H4 (cell line): ENCODE measurements around the gene HPCAL1. TPM values are rescaled to one million over a fixed set of nuclear protein-coding genes. Genes with fewer than 3 reads are reported as not detected.

Experiments used
- DNase-seq: peaks from one replicate; pipeline ENCODE4 v3.0.0-alpha.2; 2015; ENCODE audit warnings: low spot score
- total RNA-seq: library from RNA; depleted of rRNA; stranded (reverse); fragments of >200 nt; shearing (Covaris generic); gene quantifications from 2 replicates; pipeline ENCODE4 v1.2.3, GENCODE V29; 2014

Gene HPCAL1
- total RNA-seq, 1 experiment from 2014 or later, result 50.8 TPM

DNA sequence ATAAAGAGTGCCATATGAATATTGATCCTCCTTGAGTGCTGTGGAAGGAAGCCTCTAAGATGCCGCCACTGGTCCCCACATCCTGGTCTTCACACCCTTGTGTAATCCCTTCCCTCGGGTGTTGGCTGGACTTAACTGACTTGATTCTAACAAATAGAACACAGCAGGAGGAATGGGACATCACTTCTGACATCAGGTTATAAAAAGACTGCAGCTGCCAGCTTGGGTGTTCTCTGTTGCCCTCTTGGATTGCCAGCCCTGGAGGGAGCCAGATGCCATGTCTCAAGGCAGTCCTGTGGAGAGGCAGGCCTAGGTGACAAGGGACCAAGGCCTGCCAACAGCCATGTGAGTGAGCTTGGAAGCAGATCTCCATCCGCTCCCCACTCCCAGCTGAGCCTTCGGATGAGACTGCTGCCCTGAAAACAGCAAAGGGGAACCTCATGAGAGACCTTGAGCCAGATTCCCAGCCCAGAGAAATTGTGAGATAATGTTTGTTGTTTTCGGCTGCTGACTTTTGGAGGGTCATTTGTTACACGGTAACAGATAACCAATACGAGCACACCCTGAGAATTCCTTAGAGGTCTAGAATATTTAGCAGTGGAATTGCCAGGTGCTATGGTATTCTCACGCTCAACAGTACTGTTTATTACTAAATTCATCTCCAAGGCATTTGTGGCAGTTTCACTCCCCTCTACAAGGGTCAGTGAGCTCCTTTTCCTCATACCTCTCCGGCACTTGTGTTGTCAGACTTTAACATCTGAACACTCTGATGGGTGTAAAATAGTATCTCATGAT is 32.5 kb downstream of the HPCAL1 start:
- DNase-seq, result no peak

DNA sequence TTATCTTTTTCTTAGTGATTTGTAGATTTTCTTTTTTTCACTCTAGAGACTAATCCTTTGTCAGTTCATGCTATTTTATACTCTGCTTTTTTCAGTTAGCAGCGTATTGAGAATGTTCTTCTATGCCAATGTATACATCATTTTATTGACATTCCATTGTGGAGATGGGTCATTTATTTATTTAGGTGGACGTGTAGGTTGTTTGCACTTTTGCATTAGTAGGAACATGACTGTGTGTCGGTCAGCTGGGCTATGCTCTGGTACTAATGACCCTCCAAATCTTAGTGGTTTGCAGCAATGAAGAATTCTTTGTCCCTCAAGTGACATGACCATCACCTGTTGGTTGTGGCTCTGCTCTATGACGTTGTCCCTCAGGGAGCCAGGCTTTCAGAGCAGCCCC is 33.6 kb downstream of the HPCAL1 start:
- DNase-seq, result no peak

DNA sequence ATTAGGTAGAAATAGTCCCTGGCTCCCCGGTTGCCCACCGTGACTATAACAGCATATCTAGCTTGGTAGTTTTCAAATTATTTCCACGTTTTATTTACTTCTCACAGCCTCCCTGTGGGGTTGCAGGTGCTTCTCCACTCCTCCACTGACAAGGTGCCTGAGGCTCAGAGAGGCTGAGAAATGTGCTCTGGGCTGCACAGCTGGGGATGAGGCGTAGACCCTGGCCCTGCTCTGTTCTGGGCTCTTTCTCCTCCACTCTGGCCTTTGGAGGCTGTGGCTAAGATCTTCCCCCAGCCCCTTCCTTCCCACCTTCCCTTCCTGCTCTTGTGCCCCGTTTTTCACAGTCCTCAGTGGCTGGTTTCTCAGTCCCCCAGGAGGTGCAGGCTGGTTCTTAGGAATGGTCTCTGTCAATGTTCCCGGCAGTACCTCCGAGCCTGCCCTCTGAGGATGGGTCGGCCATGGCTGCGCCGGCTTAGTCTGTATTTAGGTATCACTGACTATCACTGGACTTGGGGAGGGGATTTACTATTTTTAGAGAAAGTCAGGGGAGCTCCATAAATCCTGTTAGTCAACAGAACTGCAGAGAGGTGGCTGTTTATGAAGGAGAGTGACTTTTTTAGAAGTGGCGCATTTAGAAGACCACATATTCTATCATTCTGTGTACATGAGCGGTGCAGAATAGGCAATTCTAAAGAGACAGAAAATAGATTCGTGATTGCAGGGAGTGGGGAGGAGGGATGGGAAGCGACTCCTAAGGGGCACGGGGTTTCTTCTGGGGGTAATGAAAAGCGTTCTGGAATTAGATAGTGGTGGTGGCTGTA is 35.0 kb downstream of the HPCAL1 start:
- no peak for DNase-seq

DNA sequence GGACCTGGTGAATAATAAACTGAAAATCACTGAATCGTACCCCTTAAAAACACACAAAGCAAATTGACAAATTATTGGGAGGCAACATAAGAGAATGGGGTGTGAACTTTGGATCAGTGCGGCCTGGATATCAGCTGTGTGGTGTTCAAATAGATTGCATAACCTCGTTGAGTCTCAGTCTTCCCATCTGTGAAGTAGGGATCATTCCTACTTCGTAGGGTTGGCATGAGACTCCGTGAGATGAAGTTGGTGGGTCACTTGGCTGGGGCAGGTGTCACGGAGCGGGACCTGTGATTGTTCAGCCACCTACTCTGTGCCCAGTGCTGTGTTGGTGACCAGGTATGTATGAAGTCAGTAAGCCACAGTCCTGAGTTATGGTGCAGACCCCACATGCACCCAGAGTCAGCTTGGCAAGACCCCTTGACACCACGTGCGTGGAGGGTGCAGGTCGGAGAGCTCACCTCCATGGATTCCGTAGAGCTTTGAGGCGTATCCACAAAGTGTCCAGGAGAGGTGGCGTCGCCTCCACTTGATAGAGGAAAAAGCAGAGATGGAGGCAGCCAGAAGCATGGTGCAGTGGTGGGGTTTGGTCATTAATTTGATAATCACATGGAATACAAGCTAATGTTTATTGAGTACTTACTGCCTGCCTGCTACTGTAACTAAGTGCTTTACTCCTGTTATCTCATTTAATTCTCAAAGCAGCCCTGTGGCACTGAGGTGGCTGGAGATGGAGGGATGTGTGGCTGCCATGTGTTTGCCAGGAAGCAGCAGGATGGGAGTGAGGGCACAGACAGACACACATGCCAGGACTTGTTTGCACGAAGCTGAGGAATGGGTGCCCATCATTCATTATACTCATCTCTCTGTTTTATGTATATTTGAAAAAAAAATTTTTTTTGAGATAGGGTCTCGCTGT is 35.8 kb downstream of the HPCAL1 start:
- DNase-seq, result no peak

DNA sequence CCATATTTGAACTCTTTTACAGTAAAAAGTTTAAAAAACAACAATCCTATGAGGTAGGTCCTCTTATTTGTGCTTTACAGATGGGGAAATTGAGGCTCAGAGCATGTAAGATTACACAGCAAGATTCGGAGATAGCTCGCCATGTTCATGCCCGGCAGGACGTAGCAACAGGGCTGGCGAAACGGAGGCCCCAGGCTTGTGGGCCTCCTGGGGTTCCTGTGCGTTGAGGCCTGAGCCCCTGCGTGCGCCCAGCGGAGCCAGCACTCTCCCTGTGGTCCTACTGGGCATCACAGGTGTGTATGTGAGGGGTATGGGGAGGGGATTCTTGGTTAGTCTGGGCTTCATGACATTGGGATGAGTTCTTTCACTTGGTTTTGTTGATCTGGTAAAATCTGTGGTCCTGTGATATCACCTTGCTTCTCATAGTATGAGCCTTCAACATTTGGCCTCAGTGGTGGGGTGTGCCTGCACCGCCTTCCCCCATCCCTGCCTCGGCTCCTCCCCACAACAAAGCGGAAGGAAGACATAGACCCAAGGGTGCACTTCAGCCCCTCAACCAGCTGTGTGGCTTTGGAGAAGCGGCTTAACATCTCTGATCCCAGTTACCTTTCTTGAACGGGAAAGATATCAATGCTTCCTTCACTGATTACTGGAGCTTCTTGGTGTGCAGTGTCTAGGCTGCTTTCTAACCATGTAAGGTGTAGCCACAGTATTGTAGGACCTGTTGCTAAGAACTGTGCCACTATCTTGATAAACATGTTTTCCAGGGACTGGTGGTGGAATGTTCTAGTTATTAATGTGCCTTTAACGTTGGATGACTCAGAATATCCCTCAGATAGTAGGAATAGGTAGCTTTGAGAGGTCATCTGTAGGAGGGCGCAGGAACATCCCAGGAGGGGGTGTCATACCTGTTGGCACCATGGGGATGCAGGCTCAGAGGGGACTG is 37.2 kb downstream of the HPCAL1 start:
- no peak for DNase-seq

DNA sequence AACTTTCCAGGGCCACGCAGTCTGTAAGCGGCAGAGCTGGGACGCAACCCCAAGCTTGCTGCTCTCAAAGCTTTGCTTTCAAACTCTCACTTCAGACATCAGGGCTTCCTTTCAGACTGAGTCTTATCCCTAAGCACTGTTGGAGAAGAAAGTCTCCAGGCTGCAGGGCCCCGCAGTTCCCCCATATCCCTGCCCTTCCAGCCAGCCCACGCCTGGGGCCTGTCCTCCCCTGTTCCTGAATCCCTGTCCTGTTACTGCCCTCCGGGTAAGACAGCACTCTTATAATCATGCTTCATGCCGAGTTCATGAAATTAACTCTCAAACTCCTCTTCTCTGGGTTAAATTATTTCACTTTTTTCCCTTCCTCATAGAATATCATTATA is 37.9 kb downstream of the HPCAL1 start:
- no peak for DNase-seq

DNA sequence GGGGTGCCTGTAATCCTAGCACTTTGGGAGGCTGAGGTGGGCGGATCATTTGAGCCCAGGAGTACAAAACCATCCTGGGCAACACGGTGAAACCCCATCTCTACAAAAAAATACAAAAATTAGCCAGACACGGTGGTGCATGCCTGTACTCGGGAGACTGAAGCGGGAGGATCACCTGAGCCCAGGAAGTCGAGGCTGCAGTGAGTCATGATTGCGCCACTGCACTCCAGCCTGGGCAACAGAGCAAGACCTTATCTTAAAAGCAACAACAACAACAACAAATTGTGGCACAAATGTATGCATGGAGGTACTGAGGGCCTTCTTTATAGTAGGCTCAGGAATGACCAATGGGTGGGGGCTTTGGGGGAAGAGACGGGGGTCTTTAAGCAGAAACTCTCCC is 38.5 kb downstream of the HPCAL1 start:
- no peak for DNase-seq

DNA sequence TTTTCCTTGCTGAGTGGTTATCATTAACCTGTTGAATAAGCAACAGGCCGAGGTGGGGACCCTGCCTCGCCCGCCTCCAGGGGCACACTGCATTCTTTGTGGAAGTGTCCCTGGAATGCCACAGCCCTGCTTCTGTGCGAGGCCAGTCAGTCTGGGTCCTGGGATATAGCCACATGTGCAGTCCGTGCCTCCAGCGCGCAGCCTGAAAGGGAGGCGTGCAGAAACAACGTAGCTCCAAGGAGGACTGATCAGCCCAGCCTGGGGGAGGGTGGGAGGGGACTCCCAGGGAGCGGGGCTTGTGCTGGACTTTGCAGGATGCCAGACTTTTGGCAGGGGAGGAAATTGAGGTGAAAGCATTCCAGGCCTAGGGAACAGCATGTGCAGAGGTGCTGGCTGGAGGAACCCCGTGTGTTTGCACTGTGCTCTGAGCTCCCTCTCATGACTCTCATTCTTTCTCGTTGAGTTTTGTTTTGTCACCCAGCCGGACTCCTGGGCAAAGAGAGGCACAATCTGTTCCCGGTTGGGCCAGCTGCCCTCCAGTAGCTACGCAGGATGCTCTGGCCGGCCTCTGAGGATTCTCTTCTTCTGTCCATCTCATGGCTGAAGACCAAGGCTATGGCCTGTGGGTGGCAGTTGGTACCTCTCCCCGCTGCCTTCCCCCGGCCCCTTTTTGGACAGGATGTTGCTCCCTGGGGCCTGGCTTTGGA is 39.7 kb downstream of the HPCAL1 start:
- no peak for DNase-seq

DNA sequence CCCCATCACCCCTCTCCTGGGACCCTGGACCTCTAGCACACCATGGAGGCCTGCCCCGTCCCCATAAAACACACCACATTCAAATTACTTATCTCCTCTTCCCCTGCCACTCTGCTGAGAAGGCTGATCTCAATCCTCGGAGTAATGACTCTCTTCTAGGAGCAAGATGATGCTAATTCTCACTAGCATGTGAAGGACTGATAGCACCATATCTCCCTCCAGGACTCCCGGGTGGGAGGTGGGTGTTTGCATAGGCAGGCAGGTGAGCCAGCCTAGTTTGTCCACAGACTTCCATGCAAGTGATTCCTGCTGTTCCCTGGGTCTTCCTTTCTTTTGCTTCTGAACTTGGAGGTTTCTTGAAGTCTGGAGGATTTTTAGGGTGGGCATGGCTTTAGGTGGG is 40.5 kb downstream of the HPCAL1 start:
- no peak for DNase-seq

DNA sequence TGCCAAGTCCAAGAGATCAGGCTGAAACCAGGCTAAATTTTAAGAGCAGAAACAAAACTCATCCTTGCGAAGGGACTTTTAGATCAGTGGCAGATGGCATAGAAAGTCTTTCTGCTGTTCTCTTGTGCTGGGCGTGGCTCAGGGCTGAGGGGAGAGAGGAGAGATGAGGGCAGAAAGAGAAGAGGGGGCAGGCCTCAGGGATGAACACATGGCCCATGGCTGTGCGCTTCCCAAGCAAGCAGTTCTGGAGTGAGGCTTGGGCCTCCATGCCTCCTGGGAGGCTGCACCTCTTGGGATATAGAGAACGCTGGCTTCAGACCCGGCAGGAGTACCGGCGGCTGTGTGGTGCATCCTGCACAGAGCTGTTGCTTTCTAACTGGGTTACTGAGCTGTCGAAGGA is 41.0 kb downstream of the HPCAL1 start:
- no peak for DNase-seq

DNA sequence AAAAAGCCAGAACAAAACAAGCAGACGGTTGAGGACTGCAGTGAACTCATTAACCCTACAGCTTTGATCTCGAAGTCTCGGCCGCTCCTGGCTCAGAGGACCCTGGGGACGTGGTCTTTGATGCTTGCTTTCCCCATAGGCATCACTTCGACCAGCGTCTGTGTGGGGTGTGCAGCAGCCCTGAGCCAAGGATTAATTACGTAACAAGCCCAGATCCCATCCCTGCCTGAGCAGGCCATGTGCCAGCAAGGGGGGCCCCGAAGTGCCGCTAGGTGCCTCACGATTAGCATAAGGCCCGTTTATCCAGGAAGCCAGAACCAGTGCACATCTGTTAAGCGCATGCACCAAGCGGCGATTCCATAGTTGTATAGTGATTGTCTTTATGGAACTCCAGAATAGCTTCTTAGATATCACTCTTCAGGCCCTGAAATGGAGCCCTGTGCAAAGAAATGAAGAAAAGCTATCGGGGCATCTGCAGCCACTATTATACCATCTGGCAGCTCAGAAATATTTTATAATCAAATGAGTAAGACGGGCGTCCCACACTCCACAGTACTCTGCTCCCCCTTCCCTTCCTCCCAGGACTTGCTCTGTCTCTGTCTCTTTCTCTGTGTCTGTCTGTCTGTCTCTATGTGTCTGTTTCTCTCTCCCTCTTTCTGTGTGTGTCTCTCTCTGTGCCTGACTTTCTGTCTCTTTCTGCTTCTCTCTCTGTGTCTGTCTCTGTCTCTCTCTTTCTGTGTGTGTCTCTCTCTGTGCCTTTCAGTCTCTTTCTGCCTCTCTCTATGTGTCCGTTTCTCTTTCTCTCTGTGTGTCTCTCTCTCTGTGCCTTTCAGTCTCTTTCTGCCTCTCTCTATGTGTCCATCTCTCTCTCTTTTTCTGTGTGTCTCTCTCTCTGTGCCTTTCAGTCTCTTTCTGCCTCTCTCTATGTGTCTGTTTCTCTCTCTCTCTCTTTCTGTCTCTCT is 41.7 kb downstream of the HPCAL1 start:
- DNase-seq, result no peak

DNA sequence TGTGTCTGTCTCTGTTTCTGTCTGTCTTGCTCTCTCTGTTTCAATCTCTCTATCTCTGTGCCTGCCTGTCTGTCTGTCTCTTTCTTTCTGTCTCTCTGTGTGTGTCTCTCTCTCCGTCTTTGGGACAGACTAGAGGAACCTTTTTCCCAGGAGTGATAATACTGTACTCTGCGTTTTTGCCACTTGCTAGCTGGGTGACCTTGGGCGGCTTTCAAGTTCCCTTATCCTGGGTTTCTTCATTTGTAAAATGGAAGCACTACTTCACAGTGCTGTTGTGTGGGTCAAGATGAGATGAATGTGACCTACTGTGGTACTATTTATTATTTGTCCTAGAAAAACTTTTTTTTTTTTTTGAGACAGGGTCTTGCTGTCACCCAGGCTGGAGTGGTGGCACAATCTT is 42.4 kb downstream of the HPCAL1 start:
- DNase-seq, result no peak

DNA sequence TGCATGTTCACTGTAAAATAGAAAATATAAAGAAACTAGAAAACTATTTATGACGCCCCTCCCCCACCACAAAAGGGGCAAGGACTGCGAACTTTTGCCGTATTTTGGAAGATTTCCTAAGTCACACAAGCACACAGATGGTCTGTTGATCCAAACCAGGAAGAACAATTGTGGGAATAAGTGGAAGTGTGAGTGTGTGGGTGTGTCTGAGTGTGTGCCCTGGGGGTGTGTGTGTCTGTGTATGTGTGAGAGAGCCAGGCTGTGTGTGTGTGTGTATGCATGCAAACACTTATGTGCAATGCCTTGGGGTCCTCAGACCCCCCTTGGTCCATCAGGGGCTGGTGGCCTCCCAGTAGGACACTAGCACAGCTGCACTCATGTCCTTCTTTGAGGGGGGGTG is 43.1 kb downstream of the HPCAL1 start:
- no peak for DNase-seq

DNA sequence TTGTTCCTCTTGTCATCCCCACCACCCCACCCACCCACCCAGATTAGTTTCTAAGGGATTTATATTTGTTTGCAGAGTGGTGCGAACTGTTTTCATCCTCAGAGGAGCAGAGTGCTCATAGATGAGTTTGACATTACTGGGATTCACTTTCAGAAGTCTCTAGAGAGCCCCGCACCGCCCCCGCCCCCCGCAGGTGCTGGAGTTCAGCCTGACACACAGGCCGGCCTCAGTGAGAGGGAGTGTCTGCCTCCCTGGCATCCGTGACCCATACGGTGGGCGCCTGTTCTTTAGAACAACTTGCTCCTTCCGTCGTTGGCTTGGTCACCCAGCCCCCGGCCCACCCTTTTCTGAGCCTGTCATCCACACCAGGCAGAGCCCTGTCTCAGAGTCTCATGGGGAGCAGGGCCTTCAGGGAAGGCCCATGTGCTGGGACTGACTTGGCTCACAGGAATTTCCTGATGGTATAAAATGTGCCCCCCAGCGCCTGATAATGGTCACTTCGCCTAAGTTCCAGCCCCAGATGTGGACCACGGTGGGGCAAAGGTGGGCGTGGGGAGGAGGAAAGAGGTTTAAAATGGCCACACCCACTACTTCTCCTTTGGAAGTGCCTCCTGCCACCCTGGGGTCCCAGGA is 44.3 kb downstream of the HPCAL1 start:
- no peak for DNase-seq

DNA sequence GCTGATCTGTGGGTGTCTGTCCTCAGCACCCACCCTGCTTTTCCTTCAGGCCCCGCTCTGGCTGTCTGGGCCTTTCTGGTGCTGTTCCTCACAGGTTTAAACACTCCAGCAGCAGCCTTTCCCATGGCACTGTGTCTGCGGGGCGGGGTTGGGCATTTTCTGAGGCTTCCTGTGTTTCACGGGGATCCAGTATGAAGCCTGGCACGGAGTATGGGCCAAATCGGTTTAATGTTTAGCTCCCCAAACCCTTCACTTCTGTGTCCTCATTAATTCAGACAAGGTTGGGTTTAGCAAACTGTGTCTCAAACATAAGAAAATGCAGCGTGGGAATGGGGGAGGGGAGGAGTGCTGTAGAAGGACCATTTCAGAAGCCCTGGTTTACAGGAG is 44.9 kb downstream of the HPCAL1 start:
- DNase-seq, result no peak

DNA sequence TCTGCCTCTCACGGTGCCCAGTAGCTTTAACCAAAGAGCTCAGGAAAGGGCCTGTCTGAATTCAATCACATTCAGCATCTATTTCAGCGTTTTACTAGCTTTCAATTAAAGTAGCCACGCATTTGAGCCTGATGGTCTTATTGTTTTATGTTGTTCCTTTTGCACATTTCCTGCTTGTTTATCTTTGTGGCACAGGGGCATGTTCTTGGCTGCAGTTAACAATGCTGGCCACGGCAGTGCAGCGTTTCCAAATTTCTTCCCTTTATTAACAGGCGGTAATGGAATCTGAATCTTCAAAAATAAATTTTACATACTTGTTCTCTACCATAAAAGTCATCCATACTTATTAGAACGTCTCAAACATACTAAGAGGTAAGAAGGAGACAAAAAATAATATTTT is 46.2 kb downstream of the HPCAL1 start:
- DNase-seq, result no peak

DNA sequence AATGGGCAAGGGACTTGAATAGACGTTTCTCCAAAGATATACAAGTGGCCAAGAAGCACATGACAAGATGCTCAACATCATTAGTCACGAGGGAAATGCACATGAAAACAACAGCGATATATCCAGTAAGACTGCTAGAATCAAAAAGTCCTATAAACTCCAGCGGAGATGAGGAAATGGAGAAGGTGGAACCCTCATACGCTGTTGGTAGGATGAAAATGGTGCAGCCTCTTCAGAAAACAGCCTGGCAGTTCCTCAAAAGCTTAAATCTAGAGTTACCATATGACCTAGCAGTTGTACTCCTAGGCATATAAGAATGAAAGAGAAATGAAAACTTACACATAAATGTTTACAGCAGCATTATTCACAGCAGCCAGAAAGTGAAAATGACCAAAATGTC is 48.1 kb downstream of the HPCAL1 start:
- DNase-seq, result no peak

DNA sequence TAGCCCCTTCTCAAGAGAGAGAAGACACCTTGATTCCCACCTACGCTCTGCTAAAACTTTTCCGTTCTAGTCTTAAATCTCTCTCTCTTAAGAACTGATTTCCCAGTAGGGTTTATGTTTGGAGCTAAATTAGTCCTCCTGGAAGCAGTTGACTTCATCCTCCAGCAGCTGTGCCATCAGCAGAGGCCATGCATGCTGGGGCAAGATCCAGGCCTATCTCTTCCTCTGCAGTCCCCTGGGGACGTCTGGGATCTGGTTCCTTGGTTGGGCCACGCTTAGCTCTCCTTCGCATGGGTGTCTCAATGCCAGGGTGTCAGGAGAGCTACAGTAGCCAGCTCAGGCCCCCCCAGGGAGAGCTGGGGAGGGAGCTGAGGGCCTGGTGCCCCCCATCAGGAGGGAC is 49.7 kb downstream of the HPCAL1 start:
- DNase-seq, result no peak

DNA sequence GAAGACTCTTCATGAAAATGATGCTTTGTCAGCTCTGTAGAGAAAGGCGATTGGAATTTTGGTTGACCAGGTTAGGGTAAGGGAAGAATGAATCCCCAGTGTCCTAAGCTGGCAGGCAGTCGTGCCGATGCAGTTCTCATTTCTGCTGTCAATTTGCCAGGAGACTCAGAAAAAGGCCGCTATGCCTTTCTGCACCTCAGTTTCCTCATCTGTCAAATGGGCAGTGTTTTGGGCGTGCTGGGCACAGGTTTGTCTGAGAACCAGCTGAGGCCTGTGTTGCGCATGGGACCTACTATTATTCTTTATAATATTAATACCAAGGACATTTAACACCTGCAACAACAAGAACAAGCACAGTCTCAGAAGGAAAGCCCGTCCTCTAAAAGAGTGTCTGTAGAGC is 50.3 kb downstream of the HPCAL1 start:
- DNase-seq, result no peak
